OCI-LY7 (cell line): ENCODE measurements around the gene CEP55.

Source experiments
- CTCF ChIP-seq: fragments of 200-600 bp; sonication (generic); conservative IDR thresholded peaks from 2 replicates; pipeline ENCODE4 v1.5.1; 2014; ENCODE audit warnings: mild to moderate bottlenecking, antibody characterized with exemption, low read length, moderate library complexity, mixed read lengths
- EZH2phosphoT487 ChIP-seq: fragments of 200-600 bp; sonication (generic); IDR thresholded peaks from 2 replicates; pipeline ENCODE4 v1.6.1; 2018; ENCODE audit warnings: low read depth, borderline replicate concordance, mild to moderate bottlenecking, mixed run types, antibody characterized with exemption, low read length, moderate library complexity, mixed read lengths

- TF ChIP-seq CTCF (no peak), EZH2phosphoT487 (no peak)
Observed at GRCh38 chr10:93513091-93513490, 16.7 kb downstream of the CEP55 start.
